Measurements from ENCODE around the gene CACNG4.

DNA sequence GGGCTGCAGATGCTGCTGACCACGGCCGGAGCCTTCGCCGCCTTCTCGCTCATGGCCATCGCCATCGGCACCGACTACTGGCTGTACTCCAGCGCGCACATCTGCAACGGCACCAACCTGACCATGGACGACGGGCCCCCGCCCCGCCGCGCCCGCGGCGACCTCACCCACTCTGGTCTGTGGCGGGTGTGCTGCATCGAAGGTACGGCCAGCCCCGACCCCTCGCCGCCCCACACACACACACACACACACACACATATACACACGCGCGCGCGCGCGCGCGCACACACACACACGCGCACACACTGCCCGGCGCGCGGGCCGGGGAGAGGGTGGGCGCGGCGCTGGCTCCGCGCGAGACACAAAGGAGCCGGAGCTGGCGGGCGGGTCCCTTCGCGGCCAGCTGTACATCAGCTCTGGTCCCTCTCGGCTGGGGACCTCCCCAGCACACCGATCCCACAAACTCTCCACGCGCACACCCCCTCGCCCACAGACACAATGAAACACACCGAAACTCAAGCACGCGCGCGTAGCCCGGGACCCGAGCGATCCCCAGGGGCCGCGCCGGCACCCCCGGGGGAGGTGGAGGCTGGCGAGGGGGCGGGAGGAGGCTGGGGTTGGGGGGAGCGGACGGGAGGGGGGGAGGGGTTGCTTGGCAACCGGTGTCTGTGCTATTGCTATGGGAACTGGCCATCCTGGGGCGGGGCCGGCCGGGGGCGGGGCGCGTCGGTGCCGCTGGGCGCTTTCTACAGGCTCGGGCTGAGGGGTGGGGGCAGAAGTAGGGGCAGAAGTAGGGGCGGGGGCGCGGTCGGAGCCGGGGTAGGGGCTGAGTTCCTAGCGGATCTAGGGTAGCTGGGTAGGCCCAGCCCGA lies 658 bp downstream of the CACNG4 start:
- TF ChIP-seq, protein P1, sequence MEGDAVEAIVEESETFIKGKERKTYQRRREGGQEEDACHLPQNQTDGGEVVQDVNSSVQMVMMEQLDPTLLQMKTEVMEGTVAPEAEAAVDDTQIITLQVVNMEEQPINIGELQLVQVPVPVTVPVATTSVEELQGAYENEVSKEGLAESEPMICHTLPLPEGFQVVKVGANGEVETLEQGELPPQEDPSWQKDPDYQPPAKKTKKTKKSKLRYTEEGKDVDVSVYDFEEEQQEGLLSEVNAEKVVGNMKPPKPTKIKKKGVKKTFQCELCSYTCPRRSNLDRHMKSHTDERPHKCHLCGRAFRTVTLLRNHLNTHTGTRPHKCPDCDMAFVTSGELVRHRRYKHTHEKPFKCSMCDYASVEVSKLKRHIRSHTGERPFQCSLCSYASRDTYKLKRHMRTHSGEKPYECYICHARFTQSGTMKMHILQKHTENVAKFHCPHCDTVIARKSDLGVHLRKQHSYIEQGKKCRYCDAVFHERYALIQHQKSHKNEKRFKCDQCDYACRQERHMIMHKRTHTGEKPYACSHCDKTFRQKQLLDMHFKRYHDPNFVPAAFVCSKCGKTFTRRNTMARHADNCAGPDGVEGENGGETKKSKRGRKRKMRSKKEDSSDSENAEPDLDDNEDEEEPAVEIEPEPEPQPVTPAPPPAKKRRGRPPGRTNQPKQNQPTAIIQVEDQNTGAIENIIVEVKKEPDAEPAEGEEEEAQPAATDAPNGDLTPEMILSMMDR (conservative IDR thresholded peaks at IDR 0.05): no peak
- TF ChIP-seq EZH2 (IDR thresholded peaks at IDR 0.05; ENCODE audit: low read depth): no peak

All from PC-9 (cell line).